Measurements from ENCODE around the gene HPX.
A peak's percentile ranks its signal among the peaks of the same experiment; 100 is the strongest.
"Not testable (repeated sequence)": the region's sequence is repeated elsewhere in the genome, so short reads cannot be mapped to it uniquely, and the experiment has no call there.

The HPX gene

GRCh38 chr11:6414874-6415328 is 25.9 kb downstream of the HPX start:
- no peak for DNase-seq (ENCODE audit: low read depth)

- peak; percentile 52 for DNase-seq (ENCODE audit: low read depth)
Measured at GRCh38 chr11:6413791-6414201, 27.0 kb downstream of the HPX start.

- DNase-seq (ENCODE audit: low read depth), result no peak
Measured at GRCh38 chr11:6411594-6412031, 29.2 kb downstream of the HPX start.

GRCh38 chr11:6410695-6411430 is 29.9 kb downstream of the HPX start:
- DNase-seq (ENCODE audit: low read depth), result no peak

- no peak for DNase-seq (ENCODE audit: low read depth)
Measured at GRCh38 chr11:6406370-6406769, 34.4 kb downstream of the HPX start.

GRCh38 chr11:6405846-6406245 is 34.9 kb downstream of the HPX start:
- DNase-seq (ENCODE audit: low read depth), result no peak

- DNase-seq (ENCODE audit: low read depth), result no peak
Measured at GRCh38 chr11:6405052-6405667, 35.6 kb downstream of the HPX start.

GRCh38 chr11:6404342-6405051 is 36.3 kb downstream of the HPX start:
- no peak for DNase-seq (ENCODE audit: low read depth)

GRCh38 chr11:6403539-6403938 is 37.2 kb downstream of the HPX start:
- DNase-seq (ENCODE audit: low read depth), result no peak

- peak; percentile 51 for DNase-seq (ENCODE audit: low read depth)
Measured at GRCh38 chr11:6402561-6402981, 38.2 kb downstream of the HPX start.

GRCh38 chr11:6402061-6402470 is 38.7 kb downstream of the HPX start:
- no peak for DNase-seq (ENCODE audit: low read depth)

GRCh38 chr11:6401464-6401863 is 39.3 kb downstream of the HPX start:
- no peak for DNase-seq (ENCODE audit: low read depth)

- no peak for DNase-seq (ENCODE audit: low read depth)
Measured at GRCh38 chr11:6400431-6401345, 40.1 kb downstream of the HPX start.

- DNase-seq (ENCODE audit: low read depth), result no peak
Measured at GRCh38 chr11:6397636-6398035, 43.2 kb downstream of the HPX start.

GRCh38 chr11:6397156-6397555 is 43.6 kb downstream of the HPX start:
- no peak for DNase-seq (ENCODE audit: low read depth)

GRCh38 chr11:6395470-6396060 is 45.2 kb downstream of the HPX start:
- DNase-seq (ENCODE audit: low read depth), result no peak

GRCh38 chr11:6393989-6394670 is 46.7 kb downstream of the HPX start:
- no peak for DNase-seq (ENCODE audit: low read depth)

GRCh38 chr11:6392251-6392650 is 48.5 kb downstream of the HPX start:
- not testable (repeated sequence) for DNase-seq (ENCODE audit: low read depth)

- no peak for DNase-seq (ENCODE audit: low read depth)
Measured at GRCh38 chr11:6391537-6392134, 49.2 kb downstream of the HPX start.

- DNase-seq (ENCODE audit: low read depth), result no peak
Measured at GRCh38 chr11:6390718-6391469, 49.9 kb downstream of the HPX start.
